RKO (cell line): ENCODE results near the gene ULK4.
A peak's percentile ranks its signal among the peaks of the same experiment; 100 is the strongest.

Source experiments
- DNase-seq: peaks from one replicate; pipeline ENCODE4 v3.0.0-alpha.2; 2016; ENCODE audit warnings: low spot score

Gene ULK4

GRCh38 chr3:41222012-41222411 is 739.9 kb downstream of the ULK4 start:
- no peak for DNase-seq

- DNase-seq = no peak
Observed at GRCh38 chr3:41220906-41221677, 740.8 kb downstream of the ULK4 start.

- no peak for DNase-seq
Observed at GRCh38 chr3:41219424-41219823, 742.5 kb downstream of the ULK4 start.

GRCh38 chr3:41216993-41217392 is 744.9 kb downstream of the ULK4 start:
- no peak for DNase-seq

- DNase-seq = no peak
Observed at GRCh38 chr3:41216422-41216821, 745.5 kb downstream of the ULK4 start.

- no peak for DNase-seq
Observed at GRCh38 chr3:41213588-41213987, 748.3 kb downstream of the ULK4 start.

- DNase-seq = no peak
Observed at GRCh38 chr3:41212088-41212487, 749.8 kb downstream of the ULK4 start.

- DNase-seq = no peak
Observed at GRCh38 chr3:41210966-41211365, 750.9 kb downstream of the ULK4 start.

GRCh38 chr3:41209646-41210045 is 752.3 kb downstream of the ULK4 start:
- no peak for DNase-seq

GRCh38 chr3:41208507-41209220 is 753.2 kb downstream of the ULK4 start:
- DNase-seq = no peak

- no peak for DNase-seq
Observed at GRCh38 chr3:41207355-41207754, 754.5 kb downstream of the ULK4 start.

GRCh38 chr3:41205591-41205990 is 756.3 kb downstream of the ULK4 start:
- DNase-seq = no peak

GRCh38 chr3:41204369-41204768 is 757.5 kb downstream of the ULK4 start:
- DNase-seq = no peak

- peak; percentile 70 for DNase-seq
Observed at GRCh38 chr3:41202834-41203345, 759.0 kb downstream of the ULK4 start.

GRCh38 chr3:41202075-41202833 is 759.6 kb downstream of the ULK4 start:
- no peak for DNase-seq

- DNase-seq = peak; percentile 43
Observed at GRCh38 chr3:41200669-41201021, 761.3 kb downstream of the ULK4 start.

- DNase-seq = peak; percentile 46
Observed at GRCh38 chr3:41199866-41200668, 761.8 kb downstream of the ULK4 start.

- peak; percentile 89 for DNase-seq
Observed at GRCh38 chr3:41198950-41199865, 762.7 kb downstream of the ULK4 start, which contains the start of gene CTNNB1. CTNNB1 (plus strand) TSS chr3:41199505; CDS start chr3:41224069, 24,564 bp downstream.

- DNase-seq = peak; percentile 6
Observed at GRCh38 chr3:41198526-41198925, 763.4 kb downstream of the ULK4 start.

- no peak for DNase-seq
Observed at GRCh38 chr3:41198046-41198445, 763.9 kb downstream of the ULK4 start.
